SIG-M5 (cell line): ENCODE measurements around the gene PGAM2.
A peak's percentile ranks its signal among the peaks of the same experiment; 100 is the strongest.
"Not testable (repeated sequence)": the region's sequence is repeated elsewhere in the genome, so short reads cannot be mapped to it uniquely, and the experiment has no call there.

ENCODE experiments used
- DNase-seq: peaks from one replicate; lab custom pipeline; 2025; lab: John Stamatoyannopoulos, UW

Gene PGAM2

DNA sequence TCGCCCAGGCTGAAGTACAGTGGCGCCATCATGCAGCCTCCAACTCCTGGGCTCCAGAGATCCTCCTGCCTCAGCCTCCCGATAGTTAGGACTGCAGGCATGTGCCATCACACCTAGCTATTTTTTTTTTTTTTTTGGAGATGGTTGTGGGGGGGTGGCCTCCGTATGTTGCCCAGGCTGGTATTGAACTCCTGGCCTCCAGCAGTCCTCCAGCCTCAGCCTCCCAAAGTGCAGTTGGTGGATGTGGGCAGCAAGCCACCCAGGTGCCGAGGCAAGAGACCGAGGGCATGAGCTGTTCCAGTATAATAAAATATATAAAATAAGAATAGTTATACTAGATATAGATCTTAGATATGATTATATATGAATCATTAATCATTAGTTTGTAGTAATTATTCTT, 45.5 kb downstream of the PGAM2 start:
- not testable (repeated sequence) for DNase-seq

GRCh38 chr7:44018857-44019807, 46.2 kb downstream of the PGAM2 start:
- peak; percentile 65 for DNase-seq

DNA sequence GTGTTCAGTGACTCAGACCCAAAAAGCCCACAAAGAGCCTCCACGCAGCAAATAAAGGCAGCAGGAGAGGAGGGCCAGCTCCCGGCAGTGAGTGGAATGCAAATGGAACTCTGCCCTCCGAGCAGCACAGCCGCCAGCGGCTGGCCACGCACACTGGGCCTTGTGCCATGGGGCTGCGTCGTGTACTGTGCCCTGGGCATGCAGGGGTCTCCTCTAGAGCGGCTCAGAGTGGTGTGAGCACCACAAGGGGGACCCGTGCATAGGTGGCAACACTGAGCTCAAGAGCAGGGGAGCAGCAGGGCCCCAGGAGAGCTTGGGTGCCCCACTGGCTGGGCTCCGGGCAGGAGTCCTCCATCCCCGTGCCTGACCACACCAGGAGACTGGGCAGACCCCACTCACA, 50.3 kb downstream of the PGAM2 start:
- DNase-seq, result not testable (repeated sequence)
